HL-60/S4 treated with retinoic acid at 250 ng/mL for 4 days and 3 days (cell line): Measurements from ENCODE around the gene KPNA5.
"Not testable (repeated sequence)": the region's sequence is repeated elsewhere in the genome, so short reads cannot be mapped to it uniquely, and the experiment has no call there.

ENCODE experiments used
- in situ Hi-C: fragments of 300-500 bp; cut with MboI; formaldehyde crosslinking; loops from 2 replicates; pipeline ENCODE4 v1.7.0; 2022; ENCODE audit warnings: low sequenced_read_pairs

Gene KPNA5

DNA sequence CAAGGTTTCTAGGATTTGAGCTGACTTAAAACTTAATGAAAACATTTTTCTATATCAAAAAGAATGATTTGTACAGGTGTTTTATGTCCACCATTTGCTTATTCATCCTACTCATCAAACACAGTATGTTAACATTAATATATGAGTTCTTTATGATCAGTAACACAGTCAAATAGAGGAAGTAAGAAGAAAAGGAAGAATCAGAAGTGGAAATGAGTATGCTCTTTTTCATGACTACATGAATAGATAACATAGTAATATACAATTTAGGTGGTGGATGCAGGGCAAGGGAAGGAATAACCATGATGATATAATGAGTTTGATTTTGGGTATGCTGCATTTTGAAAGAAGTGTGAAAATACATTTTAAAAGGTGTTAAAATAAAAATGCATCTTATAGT, 16.5 kb downstream of the KPNA5 start:
- in situ Hi-C loops, result no loop called here

DNA sequence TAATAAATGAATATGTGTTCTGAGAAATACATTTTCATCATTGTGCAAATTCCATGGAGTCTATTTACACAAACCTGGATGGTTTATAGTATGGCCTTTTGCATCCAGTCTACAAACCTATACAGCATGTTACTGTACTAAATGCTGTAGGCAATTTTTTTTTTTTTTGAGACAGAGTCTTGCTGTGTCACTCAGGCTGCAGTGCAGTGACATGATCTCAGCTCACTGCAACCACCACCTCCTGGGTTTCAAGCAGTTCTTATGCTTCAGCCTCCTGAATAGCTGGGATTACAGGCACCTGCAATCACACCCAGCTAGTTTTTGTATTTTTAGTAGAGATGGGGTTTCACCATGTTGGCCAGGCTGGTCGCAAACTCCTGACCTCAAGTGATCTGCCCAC, 22.9 kb downstream of the KPNA5 start:
- in situ Hi-C loops, result not testable (repeated sequence)

DNA sequence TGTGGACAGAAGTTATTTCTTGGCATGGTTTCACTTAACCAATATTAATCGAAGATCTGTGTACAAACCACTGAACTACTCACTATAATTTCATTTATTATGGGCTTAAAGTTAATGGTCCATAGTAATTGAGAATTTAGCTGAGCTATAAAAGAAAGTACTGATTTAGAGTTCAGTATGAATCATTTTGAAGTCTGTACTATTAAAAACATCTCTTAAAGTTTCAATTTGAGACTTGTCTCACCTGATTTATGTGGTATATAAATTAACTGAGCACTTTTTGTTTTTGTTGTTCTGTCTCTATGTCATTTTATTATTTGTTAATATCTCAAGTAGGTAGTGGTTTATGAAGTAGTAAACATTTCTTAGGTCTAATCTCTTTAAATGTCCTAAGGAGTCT, 24.9 kb downstream of the KPNA5 start:
- in situ Hi-C loops, result no loop called here

DNA sequence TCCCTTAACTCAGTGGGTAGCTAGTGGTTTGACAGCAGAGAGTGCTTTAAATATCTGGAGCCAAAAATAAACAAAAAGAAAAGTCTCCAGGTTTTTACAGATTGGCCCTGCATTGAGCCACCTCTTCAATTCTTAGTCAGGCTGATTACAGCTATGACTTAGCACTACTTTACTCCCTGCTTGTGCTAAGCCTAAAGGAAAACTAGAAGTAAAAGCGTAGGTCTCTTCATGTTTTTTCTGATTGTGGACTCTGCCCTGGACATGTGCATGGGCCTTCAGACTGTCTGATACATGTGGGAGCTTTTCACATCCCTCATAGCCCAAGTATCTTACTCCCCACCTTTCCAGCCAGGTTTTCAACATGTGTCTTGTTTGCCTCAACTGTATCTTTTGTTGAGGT, 33.3 kb downstream of the KPNA5 start:
- in situ Hi-C loops, result no loop called here

DNA sequence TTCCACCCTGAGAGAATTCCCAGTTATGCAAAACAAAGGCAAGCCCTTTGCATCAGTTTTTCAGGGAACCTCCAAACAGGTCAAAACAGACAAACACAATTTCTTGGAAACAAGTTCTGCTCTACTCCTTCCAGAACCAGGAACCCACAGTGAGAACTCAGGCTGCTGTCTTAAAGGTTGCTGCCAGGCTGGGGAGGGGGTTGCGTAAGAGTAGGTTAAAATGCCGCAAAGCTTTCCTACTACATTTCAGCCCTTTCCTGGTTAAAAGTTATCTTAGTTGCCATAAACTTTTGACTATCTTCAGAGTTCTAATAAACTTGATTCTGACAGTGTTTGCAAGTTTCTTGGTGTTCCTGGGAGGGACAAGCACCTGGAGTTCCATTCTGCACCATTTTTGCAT, 33.8 kb downstream of the KPNA5 start:
- in situ Hi-C loops, result no loop called here

DNA sequence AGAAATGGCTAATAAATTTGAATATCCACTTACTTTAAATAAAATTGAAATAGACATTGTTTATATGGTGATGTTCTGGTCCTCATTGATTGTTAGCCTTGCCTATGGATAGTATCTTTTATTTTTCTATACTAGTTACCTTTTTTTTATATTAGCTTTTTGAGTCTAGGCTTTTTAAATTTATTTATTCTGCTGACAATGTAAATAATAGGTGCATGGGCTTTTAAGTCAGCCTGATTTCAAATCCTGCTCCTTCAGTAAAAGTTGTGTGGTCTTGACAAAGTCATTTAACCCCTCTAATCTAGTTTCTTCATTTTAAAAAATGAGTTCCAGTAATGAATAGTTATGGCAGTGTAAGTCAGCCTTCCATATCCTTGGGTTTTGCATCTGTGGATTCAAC, 45.9 kb downstream of the KPNA5 start:
- in situ Hi-C loops, result no loop called here

DNA sequence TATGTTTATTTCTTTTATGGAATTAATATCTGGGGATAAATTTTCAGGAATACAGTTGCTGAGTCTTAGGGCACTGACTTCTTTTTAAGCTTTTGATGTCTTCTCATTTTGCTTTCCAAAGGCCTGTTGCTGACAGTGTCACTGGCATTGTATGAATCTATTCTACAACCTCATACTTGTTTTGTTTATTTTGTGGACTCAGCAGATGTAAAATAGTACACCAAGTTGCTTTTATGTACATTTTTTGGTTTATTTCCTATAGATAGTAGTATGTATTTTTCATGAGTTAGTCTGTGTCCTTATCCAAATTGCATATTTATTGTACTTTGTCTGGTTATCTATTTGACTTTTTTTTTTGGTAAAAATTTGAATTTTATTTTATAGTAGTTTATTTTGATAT, 49.5 kb downstream of the KPNA5 start:
- in situ Hi-C loops, result no loop called here

DNA sequence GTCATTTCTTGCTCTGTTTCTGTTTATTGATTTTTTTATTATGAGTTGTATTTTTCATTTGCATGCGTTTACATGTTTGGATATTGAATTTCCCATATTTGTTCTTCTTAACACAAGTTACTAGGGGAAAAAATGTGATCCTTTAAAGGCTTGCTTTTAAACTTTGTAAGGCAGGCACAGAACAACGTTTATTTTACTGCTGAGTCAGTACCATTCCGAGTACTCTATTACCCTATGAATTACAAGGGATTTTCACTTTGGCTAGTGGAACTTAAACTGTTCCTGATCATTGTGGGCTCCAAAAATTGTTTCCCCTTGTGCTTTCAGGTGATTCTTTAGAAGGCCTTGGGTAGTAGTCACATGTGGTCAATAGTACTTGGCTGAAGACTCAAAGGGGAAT, 56.0 kb downstream of the KPNA5 start:
- in situ Hi-C loops, result no loop called here

DNA sequence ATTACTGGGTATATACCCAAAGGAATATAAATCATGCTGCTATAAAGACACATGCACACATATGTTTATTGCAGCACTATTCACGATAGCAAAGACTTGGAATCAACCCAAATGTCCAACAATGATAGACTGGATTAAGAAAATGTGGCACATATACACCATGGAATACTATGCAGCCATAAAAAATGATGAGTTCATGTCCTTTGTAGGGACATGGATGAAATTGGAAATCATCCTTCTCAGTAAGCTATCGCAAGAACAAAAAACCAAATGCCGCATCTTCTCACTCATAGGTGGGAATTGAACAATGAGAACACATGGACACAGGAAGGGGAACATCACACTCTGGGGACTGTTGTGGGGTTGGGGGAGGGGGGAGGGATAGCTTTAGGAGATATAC, 59.5 kb downstream of the KPNA5 start:
- in situ Hi-C loops, result not testable (repeated sequence)

DNA sequence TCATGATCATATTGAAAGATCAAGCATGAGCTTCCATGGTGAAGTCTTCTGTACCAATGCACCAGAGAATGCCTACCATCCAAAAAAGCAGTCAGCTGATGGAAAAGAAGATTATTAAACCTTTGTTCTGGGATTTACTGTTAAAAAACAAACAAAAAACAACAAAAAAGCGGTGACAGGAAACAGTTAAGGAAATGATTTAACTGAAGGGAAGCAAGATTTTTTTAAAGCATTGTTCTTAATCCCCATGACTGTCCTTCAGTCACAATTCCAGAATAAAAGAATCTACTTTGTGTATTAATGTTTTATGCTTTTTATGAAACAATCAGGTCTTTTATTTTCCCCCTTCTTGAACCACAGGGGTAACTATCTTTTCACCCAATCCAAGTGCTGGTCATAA, 60.6 kb downstream of the KPNA5 start:
- in situ Hi-C loops, result no loop called here

DNA sequence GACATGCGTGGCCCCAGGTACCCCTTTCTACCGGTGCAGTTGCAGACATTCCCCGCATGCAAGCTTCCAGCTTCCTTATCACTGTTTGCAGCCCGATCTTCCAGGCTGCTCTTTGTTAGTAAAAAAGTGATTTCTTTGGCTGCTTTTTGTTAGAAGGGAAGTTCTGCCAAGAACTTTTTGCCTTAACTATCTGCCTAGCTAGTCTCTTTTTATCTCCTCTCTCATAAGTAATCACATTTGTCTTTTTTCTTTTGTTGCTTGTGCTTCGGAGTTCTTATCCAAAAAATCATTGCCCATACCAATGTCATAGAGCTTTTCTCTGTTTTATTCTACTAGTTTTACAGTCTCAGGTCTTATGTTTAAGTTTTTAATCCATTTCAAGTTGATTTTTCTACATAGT, 64.2 kb downstream of the KPNA5 start:
- in situ Hi-C loops, result no loop called here

DNA sequence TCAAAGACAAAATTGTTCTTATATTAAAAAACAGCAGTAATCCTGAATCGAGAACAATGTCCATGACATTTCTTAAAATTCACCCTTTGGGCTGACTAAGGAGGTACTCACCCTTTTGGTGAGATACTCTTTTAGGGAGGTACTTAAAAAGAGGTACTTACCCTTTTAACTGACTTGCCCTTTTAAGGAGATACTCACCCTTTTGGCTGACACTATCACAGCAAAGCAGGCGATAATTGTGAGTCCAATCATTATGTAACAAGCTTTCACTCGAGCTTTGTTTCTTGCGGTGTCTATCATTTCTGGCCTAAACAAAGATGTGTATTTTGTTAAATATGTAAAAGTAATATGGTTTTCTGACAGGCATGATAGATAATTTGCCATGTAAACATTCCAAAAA, 80.8 kb downstream of the KPNA5 start:
- in situ Hi-C loops, result no loop called here

DNA sequence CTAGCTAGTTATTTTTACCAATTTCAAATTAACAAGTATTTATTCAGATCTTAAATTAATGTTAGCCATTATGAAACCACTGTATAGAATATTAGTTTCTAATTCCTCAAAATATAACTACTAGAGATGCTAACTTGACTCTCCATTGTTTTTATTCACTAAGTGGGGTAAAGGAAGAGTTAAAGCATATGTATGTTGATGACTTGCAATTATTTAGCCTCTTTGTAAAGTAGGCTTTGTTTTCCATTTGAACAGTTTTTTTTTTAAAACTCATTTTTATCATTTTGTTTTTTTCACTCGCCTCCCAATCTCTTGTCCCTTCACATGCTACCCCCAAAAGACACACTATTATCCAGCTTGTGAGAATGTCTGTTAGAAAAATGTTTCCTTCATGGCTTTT, 81.2 kb downstream of the KPNA5 start:
- in situ Hi-C loops, result no loop called here

DNA sequence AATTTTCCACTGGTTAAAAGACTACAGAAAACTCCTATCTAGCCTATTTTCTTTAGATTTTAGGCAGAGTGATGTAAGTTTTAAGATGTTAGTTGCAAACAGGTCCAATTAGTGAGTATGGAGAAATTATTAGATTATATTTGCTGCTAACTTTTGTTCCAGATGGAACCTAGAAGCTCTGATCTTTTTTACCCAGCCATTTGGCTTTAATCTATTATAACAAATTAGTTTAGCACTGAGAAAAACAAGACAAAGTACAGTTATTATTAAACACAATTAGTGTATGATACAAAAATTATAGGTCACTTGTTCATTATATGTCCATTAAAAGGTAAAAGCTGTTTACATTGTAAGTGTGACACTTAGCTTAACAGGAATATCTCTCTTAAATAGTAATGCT, 82.0 kb downstream of the KPNA5 start:
- in situ Hi-C loops, result no loop called here

DNA sequence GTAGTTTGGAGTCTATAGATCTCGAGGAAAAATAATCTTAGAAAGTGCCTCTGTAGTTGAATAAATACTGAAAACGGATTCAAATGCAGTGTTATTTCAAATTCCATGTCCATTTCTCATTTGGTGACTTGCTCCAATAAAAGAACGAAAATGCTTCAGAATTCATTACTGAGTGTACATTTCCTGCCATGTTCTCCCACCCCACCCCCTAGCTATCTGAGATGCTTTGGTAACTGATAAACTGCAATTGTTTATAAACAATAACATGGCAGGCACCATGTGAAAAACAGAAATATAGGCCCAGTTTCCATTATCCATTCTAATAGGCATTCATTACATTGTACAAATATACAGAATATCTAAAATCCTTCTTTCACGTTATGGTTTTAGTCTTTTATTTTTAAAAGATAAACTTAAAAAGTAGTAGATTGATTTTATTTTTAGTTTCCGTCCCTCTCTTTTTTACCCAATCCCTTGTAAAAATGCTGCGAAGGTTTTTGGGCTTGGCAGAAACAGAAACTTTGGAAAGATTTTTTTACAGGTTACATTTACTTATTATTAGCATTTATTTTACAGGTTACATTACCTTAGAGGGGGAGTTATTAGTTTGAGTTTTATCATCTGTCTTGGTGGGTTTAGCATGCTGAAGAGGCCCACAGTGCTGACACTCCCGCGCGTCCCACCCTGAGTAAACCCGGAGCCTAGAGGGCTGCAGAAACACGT, 83.1 kb downstream of the KPNA5 start:
- in situ Hi-C loops, result no loop called here

DNA sequence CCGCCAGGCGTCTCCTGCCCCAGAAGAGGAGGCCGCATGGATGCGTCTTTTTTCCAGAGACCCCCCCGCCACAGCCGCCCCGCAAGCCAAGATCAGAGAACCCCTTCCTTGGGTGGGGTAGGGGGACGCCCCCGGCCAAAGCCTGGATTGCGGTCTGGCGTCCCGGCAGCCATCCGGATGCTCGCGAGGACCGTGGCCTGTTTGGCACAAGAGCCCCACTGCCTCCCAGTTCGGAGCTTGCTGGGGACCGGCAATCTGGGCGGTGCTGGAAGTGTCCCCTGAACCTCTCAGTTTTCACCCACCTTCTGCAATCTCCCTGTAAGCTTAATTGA, 83.6 kb downstream of the KPNA5 start:
- in situ Hi-C loops, result no loop called here

DNA sequence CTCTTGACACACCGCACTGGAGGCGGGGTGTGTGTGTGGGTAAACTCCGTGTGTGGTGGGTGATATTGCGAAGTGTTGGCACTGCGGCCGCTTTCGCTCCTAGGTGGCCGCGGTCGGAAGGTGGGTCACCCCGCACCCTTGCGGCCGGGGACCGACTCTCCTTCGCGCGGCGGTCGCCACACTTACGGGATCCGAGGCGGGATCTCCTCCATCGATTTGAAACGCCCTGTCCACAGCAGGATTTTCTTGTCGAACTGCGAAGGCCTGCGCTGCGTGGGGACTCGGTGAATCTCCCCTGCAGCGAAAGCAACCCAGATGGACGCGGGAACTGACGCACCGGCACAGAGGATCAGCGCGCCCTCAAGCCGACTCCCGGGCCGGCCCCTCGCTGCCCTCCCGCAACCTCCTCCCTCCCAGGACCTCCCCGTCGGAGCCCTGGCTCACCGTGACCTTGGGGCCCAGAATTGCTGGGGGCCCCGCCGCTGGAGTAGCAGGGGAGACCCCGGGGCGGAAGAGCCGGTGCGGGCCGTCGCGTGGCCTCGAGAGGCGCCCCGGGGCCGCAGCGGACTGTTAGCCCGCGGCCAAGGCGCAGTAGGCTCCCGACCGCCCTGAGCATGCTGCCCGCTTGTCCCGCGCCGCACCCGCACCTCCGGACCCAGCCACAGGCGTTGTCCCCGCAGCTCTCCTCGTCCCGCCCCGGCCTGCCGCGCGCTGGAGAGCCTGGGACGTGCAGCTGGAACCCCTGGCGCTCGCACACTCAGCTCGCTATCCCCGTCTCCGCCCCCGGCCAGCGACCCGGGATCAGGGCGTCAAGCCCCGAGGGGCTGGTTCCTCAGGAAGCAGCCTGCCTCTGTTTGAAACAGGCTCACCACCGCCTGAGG, 84.2 kb downstream of the KPNA5 start, which contains the start of gene FAM162B:
TSS of gene FAM162B (minus strand) at position 759 of the 881 bp plus-strand sequence. CDS start at position 616, 143 bp downstream.
- in situ Hi-C loops, result no loop called here

DNA sequence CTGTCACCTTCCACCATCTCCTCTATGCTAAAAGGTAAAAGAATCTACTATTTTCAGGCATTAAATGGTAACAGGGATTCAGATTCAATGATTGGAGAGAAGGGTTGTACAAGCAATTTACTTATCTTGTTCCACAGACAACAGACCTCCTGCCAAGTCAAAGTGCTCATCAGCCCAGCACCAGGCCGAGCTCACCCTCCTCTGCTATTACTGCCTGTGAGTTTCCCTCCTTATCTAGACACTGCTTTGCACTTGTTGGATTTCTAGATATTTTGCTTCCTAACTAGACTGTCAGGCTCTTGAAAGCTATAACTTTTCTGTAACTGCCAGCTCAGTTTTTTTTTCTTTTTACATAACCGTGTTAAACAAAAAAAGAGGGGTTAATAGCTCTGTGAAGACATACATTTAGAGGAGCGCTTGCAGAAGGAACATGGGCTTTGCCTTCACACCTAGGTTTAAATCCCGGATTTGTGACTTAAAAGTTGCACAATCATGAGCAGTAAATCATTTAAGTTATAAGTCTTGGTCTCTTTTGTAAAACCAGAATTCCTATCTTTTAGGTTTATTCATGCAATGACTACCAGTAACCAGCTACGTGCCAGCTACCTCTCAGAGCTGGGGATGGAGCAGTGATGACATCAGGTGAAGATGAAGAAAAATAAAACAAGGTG, 85.6 kb downstream of the KPNA5 start:
- in situ Hi-C loops, result no loop called here

DNA sequence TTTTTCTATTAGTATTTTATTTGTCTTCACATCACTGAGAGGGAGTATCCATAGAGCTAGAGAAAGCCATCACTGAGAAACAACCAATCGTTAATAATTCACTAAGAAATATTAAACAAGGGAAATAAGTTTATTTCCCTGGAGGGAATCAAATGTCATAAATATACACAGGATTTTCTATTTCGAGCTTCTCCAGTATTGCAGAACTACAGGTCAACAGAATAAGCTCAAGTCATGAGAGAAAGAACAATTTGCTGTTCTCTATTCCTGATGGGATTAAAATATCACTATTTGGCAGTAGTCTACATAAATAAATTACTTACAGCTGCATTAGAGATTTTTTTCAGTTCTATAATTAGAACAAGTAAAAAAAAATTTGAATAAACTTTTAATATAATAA, 86.7 kb downstream of the KPNA5 start:
- in situ Hi-C loops, result no loop called here

DNA sequence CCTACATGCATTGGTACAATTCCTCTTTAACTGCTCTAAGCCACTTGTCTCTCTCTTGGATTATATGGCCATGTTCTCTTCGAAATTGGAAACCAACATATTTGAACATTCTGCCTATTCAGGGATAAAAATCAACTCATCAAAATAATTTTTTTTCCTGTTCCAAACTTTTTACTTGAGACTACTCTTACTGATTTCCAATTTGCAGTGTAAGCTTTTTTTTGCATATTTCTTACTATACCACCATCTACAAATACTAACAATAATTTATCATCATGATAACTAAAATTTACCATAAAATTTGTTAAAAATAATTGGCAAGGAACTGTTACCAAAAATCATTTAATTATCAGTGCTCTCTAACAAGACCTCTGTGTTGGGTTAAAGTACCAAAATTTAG, 91.4 kb downstream of the KPNA5 start:
- in situ Hi-C loops, result no loop called here

DNA sequence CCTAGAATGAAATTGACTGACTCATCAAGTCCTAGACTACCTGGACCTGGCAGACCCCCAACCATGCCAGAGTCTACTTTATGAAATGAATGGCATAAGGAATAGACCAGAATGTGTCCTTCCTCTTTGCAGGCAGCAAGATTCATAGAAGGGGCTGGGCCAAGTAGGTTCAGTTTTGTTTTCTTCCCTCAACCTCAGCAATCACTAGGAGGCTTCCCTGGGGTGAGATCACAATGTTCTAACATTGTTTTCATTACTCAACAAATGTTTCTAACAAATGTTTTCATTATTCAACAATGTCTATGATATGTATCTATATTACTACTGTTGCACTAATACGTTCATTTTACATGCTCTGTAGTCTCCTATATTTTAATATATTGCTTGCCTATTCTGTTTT, 92.9 kb downstream of the KPNA5 start:
- in situ Hi-C loops, result no loop called here
